Prostate gland (tissue), 2 donors: ENCODE measurements around the gene VAMP3. TPM values are rescaled to one million over a fixed set of nuclear protein-coding genes. Genes with fewer than 3 reads are reported as not detected.

Experiments
- DNase-seq: peaks from one replicate; pipeline ENCODE4 v3.0.0-alpha.2; 2019; ENCODE audit warnings: low spot score
- H3K27ac ChIP-seq, 2 donors: fragments of 200-600 bp; sonication (generic); 2 replicates each; pipeline ENCODE4 v1.5.1; 2017 to 2019
- H3K27me3 ChIP-seq: fragments of 200-600 bp; sonication (generic); replicated peaks from 2 replicates; pipeline ENCODE4 v1.5.1; 2019; ENCODE audit not compliant: insufficient read depth
- H3K36me3 ChIP-seq, 2 donors: fragments of 200-600 bp; sonication (generic); 1 replicate in 1 of 2; 2 replicates in 1 of 2; pipeline versions ENCODE4 v1.5.1 to v1.8.1; 2017 to 2019
- H3K4me1 ChIP-seq: fragments of 200-600 bp; sonication (generic); replicated peaks from 2 replicates; pipeline ENCODE4 v1.5.1; 2019
- H3K4me3 ChIP-seq, 2 donors: fragments of 200-600 bp; sonication (generic); 2 replicates each; pipeline ENCODE4 v1.5.1; 2017 to 2019
- H3K9me3 ChIP-seq: fragments of 200-600 bp; sonication (generic); 2 replicates; pipeline ENCODE4 v1.5.1; 2017
- POLR2A ChIP-seq: fragments of 450-650 bp; IDR thresholded peaks from one replicate; pipeline ENCODE4 v1.6.1; 2016; ENCODE audit warnings: antibody characterized with exemption, mild to moderate bottlenecking
- POLR2AphosphoS5 ChIP-seq: sonication (generic); formaldehyde crosslinking; IDR thresholded peaks from one replicate; pipeline ENCODE4 v1.6.1; 2017; ENCODE audit warnings: antibody characterized with exemption
- WGBS: methylation state at CpG from one replicate; pipeline ENCODE4 v1.1.5; 2018; 5-methylcytosine and 5-hydroxymethylcytosine counted together
- intact Hi-C: fragments of 100-400 bp; cut with DNase I; formaldehyde crosslinking; loops from one replicate; pipeline ENCODE4 v1.14.2; 2022
- total RNA-seq, 2 donors: library from RNA; depleted of rRNA; stranded (reverse); fragments of >200 nt; gene quantifications; one replicate each; pipeline ENCODE4 v1.1.0, GENCODE V29; 2016
- TF ChIP-seq, protein P1 (sequence below), 4 experiments: fragments of 200-600 bp in 2 of 4; fragments of 450-650 bp in 2 of 4; sonication (generic) in 2 of 4; IDR thresholded peaks; 1 replicate in 3 of 4; 2 replicates in 1 of 4; pipeline ENCODE4 v1.5.1; 2016 to 2019; ENCODE audit warnings: antibody characterized with exemption in 4 of 4, mild to moderate bottlenecking in 2 of 4, moderate library complexity in 2 of 4

VAMP3 gene
- total RNA-seq, 2 donors from 2014 or later = 85.2 to 95.1 TPM

GRCh38 chr1:7811476-7811875 lies 40.4 kb downstream of the VAMP3 start:
- Histone ChIP-seq H3K4me3 (no peak overlapping the region), H3K36me3 (no peaks in the 10 kb centered on the region)
- WGBS = 92% methylated on average over 6 of the region's 6 CpGs

DNA sequence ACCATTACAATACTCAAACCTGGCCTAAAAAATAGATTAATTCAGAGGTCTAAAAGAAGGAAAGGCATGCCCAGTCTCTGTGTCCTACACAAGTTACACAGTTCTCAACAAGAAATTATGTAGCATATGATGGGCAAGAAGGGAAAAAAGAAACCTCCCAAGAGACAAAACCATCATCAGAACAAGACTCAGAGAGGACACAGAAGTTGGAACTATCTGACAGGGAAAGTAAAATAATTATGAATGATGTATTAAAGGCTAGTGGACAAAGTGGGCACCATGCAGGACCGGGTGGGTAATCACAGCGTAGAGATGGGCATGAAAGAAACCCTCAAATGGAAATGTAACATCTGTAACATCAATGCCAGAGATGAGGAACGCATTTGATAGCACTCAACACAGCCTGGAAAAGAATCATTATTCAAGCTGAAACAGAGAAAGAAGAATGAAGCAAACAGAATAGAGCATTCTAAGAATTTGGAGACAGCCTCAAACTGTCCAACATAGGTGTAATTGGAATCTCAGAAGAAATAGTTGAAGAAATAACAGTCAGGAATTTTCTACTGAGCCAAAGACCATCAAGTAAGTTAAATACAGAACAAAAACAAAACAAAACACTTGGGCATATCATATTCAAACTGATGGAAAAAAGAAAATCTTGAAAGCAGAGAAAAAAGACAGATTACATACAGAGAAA lies 42.7 kb downstream of the VAMP3 start:
- no peaks in the 10 kb centered on the region for H3K36me3 ChIP-seq
- H3K27me3 ChIP-seq = no peaks in the 10 kb centered on the region
- H3K4me3 ChIP-seq = no peak overlapping the region
- DNase-seq = no peak
- 100% methylated on average over 3 of the region's 3 CpGs for WGBS
- no peak overlapping the region for H3K27ac ChIP-seq
- intact Hi-C loops = no loop called here
- no peak for TF ChIP-seq POLR2A
- no peak for TF ChIP-seq POLR2AphosphoS5
- TF ChIP-seq, protein P1, sequence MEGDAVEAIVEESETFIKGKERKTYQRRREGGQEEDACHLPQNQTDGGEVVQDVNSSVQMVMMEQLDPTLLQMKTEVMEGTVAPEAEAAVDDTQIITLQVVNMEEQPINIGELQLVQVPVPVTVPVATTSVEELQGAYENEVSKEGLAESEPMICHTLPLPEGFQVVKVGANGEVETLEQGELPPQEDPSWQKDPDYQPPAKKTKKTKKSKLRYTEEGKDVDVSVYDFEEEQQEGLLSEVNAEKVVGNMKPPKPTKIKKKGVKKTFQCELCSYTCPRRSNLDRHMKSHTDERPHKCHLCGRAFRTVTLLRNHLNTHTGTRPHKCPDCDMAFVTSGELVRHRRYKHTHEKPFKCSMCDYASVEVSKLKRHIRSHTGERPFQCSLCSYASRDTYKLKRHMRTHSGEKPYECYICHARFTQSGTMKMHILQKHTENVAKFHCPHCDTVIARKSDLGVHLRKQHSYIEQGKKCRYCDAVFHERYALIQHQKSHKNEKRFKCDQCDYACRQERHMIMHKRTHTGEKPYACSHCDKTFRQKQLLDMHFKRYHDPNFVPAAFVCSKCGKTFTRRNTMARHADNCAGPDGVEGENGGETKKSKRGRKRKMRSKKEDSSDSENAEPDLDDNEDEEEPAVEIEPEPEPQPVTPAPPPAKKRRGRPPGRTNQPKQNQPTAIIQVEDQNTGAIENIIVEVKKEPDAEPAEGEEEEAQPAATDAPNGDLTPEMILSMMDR (IDR thresholded peaks at IDR 0.05) = no peak
- H3K9me3 ChIP-seq = no peaks in the 10 kb centered on the region
- no peaks in the 10 kb centered on the region for H3K4me1 ChIP-seq

More at GRCh38 chr1:7811476-7811875, 40.4 kb downstream of the VAMP3 start:
- Histone ChIP-seq H3K9me3 (no peaks in the 10 kb centered on the region), H3K4me1 (no peaks in the 10 kb centered on the region), H3K27ac (no peak overlapping the region), H3K27me3 (no peaks in the 10 kb centered on the region)
- intact Hi-C loops = no loop called here
- no peak for DNase-seq
- TF ChIP-seq, protein P1 (IDR thresholded peaks at IDR 0.05) = no peak
- TF ChIP-seq POLR2AphosphoS5 (no peak), POLR2A (no peak)

DNA sequence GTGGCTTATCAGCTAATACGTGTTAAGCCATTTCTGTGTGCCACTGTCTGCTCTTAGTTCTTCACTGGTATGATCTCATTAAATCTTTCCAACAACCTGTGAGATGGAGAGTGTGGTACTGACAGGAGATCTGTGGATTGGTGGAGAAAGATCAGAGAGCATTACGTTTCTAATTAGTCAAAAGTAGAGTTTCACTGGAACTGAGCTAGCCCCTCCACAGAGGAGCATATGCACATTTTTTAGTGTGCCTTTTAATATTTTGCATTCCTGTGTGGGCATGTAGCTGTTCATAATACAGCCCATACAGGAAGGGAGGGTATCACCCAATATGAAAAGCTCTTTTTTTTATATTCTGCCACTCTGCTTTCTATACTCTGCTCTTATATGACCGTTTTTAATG lies 50.2 kb downstream of the VAMP3 start:
- H3K36me3 ChIP-seq = no peaks in the 10 kb centered on the region
- intact Hi-C loops = no loop called here
- H3K27ac ChIP-seq = no peak overlapping the region
- DNase-seq = no peak
- H3K4me1 ChIP-seq = no peaks in the 10 kb centered on the region
- no peaks in the 10 kb centered on the region for H3K9me3 ChIP-seq
- WGBS = 76% methylated on average over 3 of the region's 3 CpGs
- H3K27me3 ChIP-seq = no peaks in the 10 kb centered on the region
- no peak for TF ChIP-seq POLR2A
- TF ChIP-seq, protein P1 (IDR thresholded peaks at IDR 0.05) = no peak
- TF ChIP-seq POLR2AphosphoS5 = no peak
- no peak overlapping the region for H3K4me3 ChIP-seq

DNA sequence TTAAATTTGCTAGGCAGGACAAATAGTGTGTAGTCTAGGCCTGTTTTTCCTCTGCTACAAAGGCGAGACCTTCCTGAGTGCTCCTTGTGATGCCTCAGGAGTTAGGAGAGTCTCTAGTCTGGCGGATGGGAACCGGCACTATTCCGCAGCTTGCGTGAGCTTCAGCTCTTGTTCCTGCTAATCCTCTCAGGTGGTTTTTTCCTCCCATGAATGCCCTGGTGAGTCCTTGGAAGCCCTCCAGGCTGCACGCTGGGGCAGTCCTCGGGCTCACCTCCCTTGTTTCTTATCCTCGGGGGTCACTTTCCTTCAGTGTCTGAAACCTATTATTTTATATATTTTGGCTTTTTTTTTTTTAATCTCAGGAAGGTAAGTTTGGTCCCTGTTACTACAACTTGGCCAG lies 53.6 kb downstream of the VAMP3 start:
- peaks cover 0 to 6% of the 10 kb centered on the region in 2 donors for H3K36me3 ChIP-seq
- TF ChIP-seq POLR2AphosphoS5 (no peak), POLR2A (no peak)
- TF ChIP-seq, protein P1 (IDR thresholded peaks at IDR 0.05) = no peak
- 95% methylated on average over 8 of the region's 8 CpGs for WGBS
- H3K4me1 ChIP-seq = no peaks in the 10 kb centered on the region
- intact Hi-C loops = no loop called here
- H3K4me3 ChIP-seq = no peak overlapping the region
- no peak for DNase-seq
- H3K27me3 ChIP-seq = no peaks in the 10 kb centered on the region
- no peak overlapping the region for H3K27ac ChIP-seq
- H3K9me3 ChIP-seq = no peaks in the 10 kb centered on the region

GRCh38 chr1:7826363-7826762 lies 55.3 kb downstream of the VAMP3 start:
- no peaks in the 10 kb centered on the region for H3K27me3 ChIP-seq
- TF ChIP-seq POLR2A = no peak
- TF ChIP-seq, protein P1 (IDR thresholded peaks at IDR 0.05) = no peak
- no peak for TF ChIP-seq POLR2AphosphoS5
- no peaks in the 10 kb centered on the region for H3K9me3 ChIP-seq
- H3K4me1 ChIP-seq = no peaks in the 10 kb centered on the region
- H3K36me3 ChIP-seq = peaks cover 0 to 6% of the 10 kb centered on the region in 2 donors
- intact Hi-C loops = no loop called here
- DNase-seq = no peak
- H3K27ac ChIP-seq = no peak overlapping the region
- WGBS = 79% methylated on average over 7 of the region's 7 CpGs
- no peak overlapping the region for H3K4me3 ChIP-seq
